Natural killer cell (primary cell): ENCODE results near the gene DSG2. TPM values are rescaled to one million over a fixed set of nuclear protein-coding genes. Genes with fewer than 3 reads are reported as not detected.

Experiments
- ATAC-seq, 3 donors: fragments of 150-1000 bp in 2 of 3; fragments of 200-7000 bp in 1 of 3; cut with Tn5 transposase; 1 replicate in 1 of 3; 2 replicates in 2 of 3; pipeline ENCODE4 v1.10.0; 2021; ENCODE audit warnings: mild to moderate bottlenecking in 2 of 3, moderate library complexity in 2 of 3
- DNase-seq, 2 donors: peaks; one replicate each; pipeline versions ENCODE4 v3.0.0 to v3.0.0-alpha.2; 2013 to 2021; ENCODE audit warnings: mixed read lengths in 1 of 2
- H3K27ac ChIP-seq: one replicate; pipeline ENCODE4 v1.5.1; 2013; ENCODE audit warnings: mild to moderate bottlenecking, low read length
- H3K27me3 ChIP-seq: one replicate; pipeline ENCODE4 v1.6.1; 2013; ENCODE audit warnings: low read length; ENCODE audit not compliant: control insufficient read depth, insufficient read depth
- H3K36me3 ChIP-seq: one replicate; pipeline ENCODE4 v1.6.1; 2013; ENCODE audit warnings: low read length; ENCODE audit not compliant: control insufficient read depth, insufficient read depth
- H3K4me1 ChIP-seq: one replicate; pipeline ENCODE4 v1.6.1; 2013; ENCODE audit warnings: low read length; ENCODE audit not compliant: control insufficient read depth, insufficient read depth
- H3K4me3 ChIP-seq: one replicate; pipeline ENCODE4 v1.5.1; 2013; ENCODE audit warnings: low read length
- H3K9me3 ChIP-seq: one replicate; pipeline ENCODE4 v1.6.1; 2013; ENCODE audit warnings: low read length; ENCODE audit not compliant: control insufficient read depth, insufficient read depth
- H3K27ac Mint-ChIP-seq, 2 donors: one replicate each; pipeline ENCODE4 v1.8.0; 2022; ENCODE audit warnings: mild to moderate bottlenecking in 2 of 2, mixed read lengths in 2 of 2, moderate library complexity in 1 of 2
- H3K27me3 Mint-ChIP-seq, 2 donors: one replicate each; pipeline ENCODE4 v1.8.0; 2022; ENCODE audit warnings: low read depth in 2 of 2, mixed read lengths in 2 of 2
- H3K36me3 Mint-ChIP-seq: one replicate; pipeline ENCODE4 v1.8.0; 2022; ENCODE audit warnings: mixed read lengths
- H3K4me1 Mint-ChIP-seq, 2 donors: one replicate each; pipeline ENCODE4 v1.8.0; 2022; ENCODE audit warnings: mixed read lengths in 2 of 2
- H3K4me3 Mint-ChIP-seq: one replicate; pipeline ENCODE4 v1.8.0; 2022; ENCODE audit warnings: mild to moderate bottlenecking, moderate library complexity, mixed read lengths
- H3K9me3 Mint-ChIP-seq, 2 donors: one replicate each; pipeline ENCODE4 v1.8.0; 2022; ENCODE audit warnings: mixed read lengths in 2 of 2
- WGBS: methylation state at CpG from one replicate; pipeline ENCODE4 v1.1.7; 2013; ENCODE audit warnings: missing lambda C conversion rate; ENCODE audit not compliant: insufficient coverage; 5-methylcytosine and 5-hydroxymethylcytosine counted together
- intact Hi-C: fragments of 100-400 bp; cut with micrococcal nuclease; formaldehyde crosslinking; loops from one replicate; pipeline ENCODE4 v1.14.2; 2022
- total RNA-seq, 4 donors: library from RNA; stranded (reverse); fragments of 120-200 nt in 1 of 4; gene quantifications; one replicate each; pipeline versions ENCODE4 v1.2.3 to v1.2.4, GENCODE V29; 2013 to 2022
- TF ChIP-seq, protein P1 (sequence below): fragments of 200-600 bp; IDR thresholded peaks from one replicate; pipeline ENCODE4 v1.8.0; 2022; ENCODE audit warnings: antibody characterized with exemption

The DSG2 gene
- total RNA-seq, 3 donors from 2014 or later (not counting 1 experiment from before 2014, with no cell fraction given): 0.05 to 0.53 TPM; not detected in 1

DNA sequence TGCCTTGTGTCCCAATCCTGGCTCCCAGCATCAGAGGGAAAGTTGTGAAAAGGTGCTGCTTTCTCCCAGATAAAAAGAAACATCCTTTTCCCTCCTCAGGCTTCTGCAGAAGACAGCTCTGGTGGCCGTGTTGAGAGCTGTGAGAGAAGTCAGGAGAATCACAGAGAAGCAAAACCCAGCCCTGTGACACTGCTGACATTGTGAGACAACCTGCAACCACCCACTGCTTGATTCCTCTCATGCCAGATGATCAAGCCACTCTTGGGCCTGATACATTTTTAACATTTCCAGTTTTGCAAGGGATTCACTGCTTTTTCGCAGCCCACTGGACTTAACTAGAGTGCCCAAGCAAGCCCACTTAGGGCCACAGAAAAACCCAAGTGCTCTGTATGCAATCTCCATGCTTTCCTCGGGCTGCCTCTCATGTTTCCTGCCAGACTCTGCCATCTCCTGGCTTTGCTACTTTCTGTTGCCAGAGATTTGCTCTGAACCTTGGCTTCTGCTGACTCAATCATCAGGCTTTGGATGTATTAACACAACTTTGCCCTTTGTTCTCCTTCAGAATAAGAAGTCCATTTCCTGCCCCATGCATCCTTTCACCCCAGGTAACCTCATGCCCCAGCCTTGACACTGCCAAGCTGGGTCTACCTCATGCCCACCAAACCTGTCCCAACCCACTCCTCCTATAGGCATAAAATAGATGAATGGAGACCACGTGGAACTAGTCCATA is 68.8 kb downstream of the DSG2 start:
- intact Hi-C loops: no loop called here
- no peaks in the 10 kb centered on the region for H3K36me3 ChIP-seq
- TF ChIP-seq, protein P1, sequence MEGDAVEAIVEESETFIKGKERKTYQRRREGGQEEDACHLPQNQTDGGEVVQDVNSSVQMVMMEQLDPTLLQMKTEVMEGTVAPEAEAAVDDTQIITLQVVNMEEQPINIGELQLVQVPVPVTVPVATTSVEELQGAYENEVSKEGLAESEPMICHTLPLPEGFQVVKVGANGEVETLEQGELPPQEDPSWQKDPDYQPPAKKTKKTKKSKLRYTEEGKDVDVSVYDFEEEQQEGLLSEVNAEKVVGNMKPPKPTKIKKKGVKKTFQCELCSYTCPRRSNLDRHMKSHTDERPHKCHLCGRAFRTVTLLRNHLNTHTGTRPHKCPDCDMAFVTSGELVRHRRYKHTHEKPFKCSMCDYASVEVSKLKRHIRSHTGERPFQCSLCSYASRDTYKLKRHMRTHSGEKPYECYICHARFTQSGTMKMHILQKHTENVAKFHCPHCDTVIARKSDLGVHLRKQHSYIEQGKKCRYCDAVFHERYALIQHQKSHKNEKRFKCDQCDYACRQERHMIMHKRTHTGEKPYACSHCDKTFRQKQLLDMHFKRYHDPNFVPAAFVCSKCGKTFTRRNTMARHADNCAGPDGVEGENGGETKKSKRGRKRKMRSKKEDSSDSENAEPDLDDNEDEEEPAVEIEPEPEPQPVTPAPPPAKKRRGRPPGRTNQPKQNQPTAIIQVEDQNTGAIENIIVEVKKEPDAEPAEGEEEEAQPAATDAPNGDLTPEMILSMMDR: no peak
- Mint-ChIP-seq H3K36me3 (no peaks in the 10 kb centered on the region), H3K27me3 (no peaks in the 10 kb centered on the region), H3K27ac (no peak overlapping the region), H3K4me3 (no peak overlapping the region), H3K9me3 (no peaks in the 10 kb centered on the region), H3K4me1 (no peaks in the 10 kb centered on the region)
- WGBS: 61% methylated on average over 4 of the region's 4 CpGs
- DNase-seq (no peak), ATAC-seq (no peak)
- no peaks in the 10 kb centered on the region for H3K27me3 ChIP-seq
- no peaks in the 10 kb centered on the region for H3K9me3 ChIP-seq
- H3K4me1 ChIP-seq: no peaks in the 10 kb centered on the region
- H3K4me3 ChIP-seq: no peak overlapping the region
- H3K27ac ChIP-seq: no peak overlapping the region

DNA sequence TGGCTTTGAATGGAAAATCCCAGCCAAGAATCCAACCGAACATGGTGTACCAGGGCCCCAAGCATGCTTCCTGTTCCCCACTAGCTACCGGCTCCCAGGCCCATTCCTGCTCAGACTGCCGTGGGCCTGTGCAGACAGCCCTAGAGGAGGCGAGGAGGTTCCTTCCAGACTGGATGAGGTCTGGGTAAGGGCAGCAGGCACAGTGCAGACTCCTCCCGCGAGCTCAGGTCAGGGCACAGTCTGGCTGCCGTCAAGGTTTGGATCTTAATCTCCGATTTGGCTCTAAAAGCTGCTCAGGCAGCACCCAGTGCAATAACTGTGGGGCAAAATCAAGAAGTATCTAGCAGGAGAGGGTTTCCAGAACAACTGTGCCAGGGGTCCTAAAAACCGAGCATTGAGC is 74.4 kb downstream of the DSG2 start:
- Histone ChIP-seq H3K4me1 (no peaks in the 10 kb centered on the region), H3K9me3 (no peaks in the 10 kb centered on the region), H3K27ac (no peak overlapping the region), H3K27me3 (no peaks in the 10 kb centered on the region), H3K4me3 (no peak overlapping the region), H3K36me3 (no peaks in the 10 kb centered on the region)
- Mint-ChIP-seq H3K4me1 (no peaks in the 10 kb centered on the region), H3K4me3 (no peak overlapping the region), H3K36me3 (no peaks in the 10 kb centered on the region), H3K27me3 (peaks cover 0 to 8% of the 10 kb centered on the region in 2 donors), H3K27ac (no peak overlapping the region), H3K9me3 (no peaks in the 10 kb centered on the region)
- 78% methylated on average over 9 of the region's 9 CpGs for WGBS
- no peak for ATAC-seq
- DNase-seq: no peak
- TF ChIP-seq, protein P1: no peak
- intact Hi-C loops: no loop called here

DNA sequence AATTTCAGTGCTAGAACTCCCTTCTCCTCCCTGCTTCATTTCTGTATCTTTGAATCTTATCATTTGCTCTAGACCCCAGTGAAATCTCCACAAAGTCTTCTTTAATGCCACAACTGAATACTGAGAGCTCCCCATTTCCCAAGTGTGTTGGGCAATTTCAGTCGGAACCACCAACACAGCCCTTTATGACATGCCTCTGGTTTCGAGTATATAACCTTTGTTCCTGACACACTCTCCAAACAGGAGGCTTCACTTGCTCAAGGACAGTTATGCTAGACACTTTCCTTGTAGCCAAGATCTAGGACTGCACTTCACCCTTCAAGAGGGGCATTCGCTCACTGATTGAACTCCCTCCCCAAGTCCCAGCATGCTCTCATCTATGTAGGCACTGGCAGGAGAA is 75.1 kb downstream of the DSG2 start:
- Mint-ChIP-seq H3K9me3 (no peaks in the 10 kb centered on the region), H3K27ac (no peak overlapping the region), H3K4me3 (no peak overlapping the region), H3K4me1 (no peaks in the 10 kb centered on the region), H3K27me3 (peaks cover 0 to 8% of the 10 kb centered on the region in 2 donors), H3K36me3 (no peaks in the 10 kb centered on the region)
- no peak overlapping the region for H3K27ac ChIP-seq
- TF ChIP-seq, protein P1: no peak
- no peaks in the 10 kb centered on the region for H3K4me1 ChIP-seq
- H3K4me3 ChIP-seq: no peak overlapping the region
- no peaks in the 10 kb centered on the region for H3K27me3 ChIP-seq
- DNase-seq (no peak), ATAC-seq (no peak)
- no peaks in the 10 kb centered on the region for H3K9me3 ChIP-seq
- WGBS: 91% methylated on average over 3 of the region's 3 CpGs
- no peaks in the 10 kb centered on the region for H3K36me3 ChIP-seq
- intact Hi-C loops: no loop called here

DNA sequence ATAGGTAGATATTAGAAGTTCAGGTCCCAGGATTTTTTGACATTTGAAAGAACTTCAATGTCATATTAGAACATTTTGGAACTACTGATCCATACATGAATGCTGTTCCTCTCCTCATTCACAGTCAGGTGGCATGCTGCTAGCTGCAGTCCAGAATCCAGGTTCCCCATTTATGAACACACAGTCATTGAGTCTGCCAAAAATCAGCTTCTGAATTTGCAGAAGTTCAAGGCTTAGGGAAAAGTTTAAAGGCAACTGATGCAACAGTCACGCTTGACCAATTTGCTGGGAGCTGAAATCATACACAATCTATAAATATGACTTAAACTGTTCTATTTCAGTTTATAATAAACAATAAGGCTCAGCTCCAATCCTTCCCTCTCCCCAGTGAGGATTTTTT is 76.4 kb downstream of the DSG2 start:
- DNase-seq: no peak
- Histone ChIP-seq H3K4me1 (no peaks in the 10 kb centered on the region), H3K36me3 (no peaks in the 10 kb centered on the region), H3K27me3 (no peaks in the 10 kb centered on the region), H3K4me3 (no peak overlapping the region), H3K27ac (no peak overlapping the region), H3K9me3 (no peaks in the 10 kb centered on the region)
- Mint-ChIP-seq H3K27ac (no peak overlapping the region), H3K27me3 (peaks cover 0 to 8% of the 10 kb centered on the region in 2 donors), H3K4me3 (no peak overlapping the region), H3K36me3 (no peaks in the 10 kb centered on the region), H3K4me1 (no peaks in the 10 kb centered on the region), H3K9me3 (no peaks in the 10 kb centered on the region)
- TF ChIP-seq, protein P1: no peak
- WGBS: 100% methylated on average over 1 of the region's 1 CpG
- ATAC-seq: no peak
- intact Hi-C loops: no loop called here
